Natural killer cell (primary cell): ENCODE results near the gene EFCAB7. TPM values are rescaled to one million over a fixed set of nuclear protein-coding genes. Genes with fewer than 3 reads are reported as not detected.

Source experiments
- ATAC-seq, 3 donors: fragments of 150-1000 bp in 2 of 3; fragments of 200-7000 bp in 1 of 3; cut with Tn5 transposase; 1 replicate in 1 of 3; 2 replicates in 2 of 3; pipeline ENCODE4 v1.10.0; 2021; ENCODE audit warnings: mild to moderate bottlenecking in 2 of 3, moderate library complexity in 2 of 3
- DNase-seq, 2 donors: peaks; one replicate each; pipeline versions ENCODE4 v3.0.0 to v3.0.0-alpha.2; 2013 to 2021; ENCODE audit warnings: mixed read lengths in 1 of 2
- H3K27ac ChIP-seq: one replicate; pipeline ENCODE4 v1.5.1; 2013; ENCODE audit warnings: mild to moderate bottlenecking, low read length
- H3K27me3 ChIP-seq: one replicate; pipeline ENCODE4 v1.6.1; 2013; ENCODE audit warnings: low read length; ENCODE audit not compliant: control insufficient read depth, insufficient read depth
- H3K36me3 ChIP-seq: one replicate; pipeline ENCODE4 v1.6.1; 2013; ENCODE audit warnings: low read length; ENCODE audit not compliant: control insufficient read depth, insufficient read depth
- H3K4me1 ChIP-seq: one replicate; pipeline ENCODE4 v1.6.1; 2013; ENCODE audit warnings: low read length; ENCODE audit not compliant: control insufficient read depth, insufficient read depth
- H3K4me3 ChIP-seq: one replicate; pipeline ENCODE4 v1.5.1; 2013; ENCODE audit warnings: low read length
- H3K9me3 ChIP-seq: one replicate; pipeline ENCODE4 v1.6.1; 2013; ENCODE audit warnings: low read length; ENCODE audit not compliant: control insufficient read depth, insufficient read depth
- H3K27ac Mint-ChIP-seq, 2 donors: one replicate each; pipeline ENCODE4 v1.8.0; 2022; ENCODE audit warnings: mild to moderate bottlenecking in 2 of 2, mixed read lengths in 2 of 2, moderate library complexity in 1 of 2
- H3K27me3 Mint-ChIP-seq, 2 donors: one replicate each; pipeline ENCODE4 v1.8.0; 2022; ENCODE audit warnings: low read depth in 2 of 2, mixed read lengths in 2 of 2
- H3K36me3 Mint-ChIP-seq: one replicate; pipeline ENCODE4 v1.8.0; 2022; ENCODE audit warnings: mixed read lengths
- H3K4me1 Mint-ChIP-seq, 2 donors: one replicate each; pipeline ENCODE4 v1.8.0; 2022; ENCODE audit warnings: mixed read lengths in 2 of 2
- H3K4me3 Mint-ChIP-seq: one replicate; pipeline ENCODE4 v1.8.0; 2022; ENCODE audit warnings: mild to moderate bottlenecking, moderate library complexity, mixed read lengths
- H3K9me3 Mint-ChIP-seq, 2 donors: one replicate each; pipeline ENCODE4 v1.8.0; 2022; ENCODE audit warnings: mixed read lengths in 2 of 2
- WGBS: methylation state at CpG from one replicate; pipeline ENCODE4 v1.1.7; 2013; ENCODE audit warnings: missing lambda C conversion rate; ENCODE audit not compliant: insufficient coverage; 5-methylcytosine and 5-hydroxymethylcytosine counted together
- intact Hi-C: fragments of 100-400 bp; cut with micrococcal nuclease; formaldehyde crosslinking; loops from one replicate; pipeline ENCODE4 v1.14.2; 2022
- total RNA-seq, 4 donors: library from RNA; stranded (reverse); fragments of 120-200 nt in 1 of 4; gene quantifications; one replicate each; pipeline versions ENCODE4 v1.2.3 to v1.2.4, GENCODE V29; 2013 to 2022
- TF ChIP-seq, protein P1 (sequence below): fragments of 200-600 bp; IDR thresholded peaks from one replicate; pipeline ENCODE4 v1.8.0; 2022; ENCODE audit warnings: antibody characterized with exemption

EFCAB7 gene
- total RNA-seq, 3 donors from 2014 or later (not counting 1 experiment from before 2014, with no cell fraction given), result 5.4 to 7.5 (median 6.0) TPM

DNA sequence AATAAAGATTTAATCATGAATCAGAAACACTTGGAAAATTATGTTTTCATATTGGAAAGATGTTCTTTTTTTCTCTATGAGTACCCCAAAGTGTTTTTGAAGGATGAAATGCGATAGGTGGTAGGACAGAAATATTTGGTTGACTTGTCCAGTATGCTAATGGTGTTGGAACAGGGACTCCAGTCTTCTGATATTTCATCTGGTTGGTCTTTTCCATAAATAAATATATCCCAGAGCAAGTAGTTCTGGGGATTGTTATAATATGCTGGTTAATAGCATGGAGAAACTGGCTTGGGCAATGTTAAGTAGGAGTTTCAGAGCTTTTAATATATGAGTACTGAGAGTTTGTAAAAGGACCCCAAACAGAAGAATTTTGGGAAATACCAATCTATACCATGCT is 78.6 kb downstream of the EFCAB7 start:
- H3K27me3 Mint-ChIP-seq, result no peaks in the 10 kb centered on the region
- H3K4me1 Mint-ChIP-seq, result peaks cover 23 to 33% of the 10 kb centered on the region in 2 donors
- whole genome bisulfite sequencing, result no CpG with 5 or more reads among the region's 1 CpG
- no peaks in the 10 kb centered on the region for H3K36me3 ChIP-seq
- H3K36me3 Mint-ChIP-seq, result no peaks in the 10 kb centered on the region
- no peak for DNase-seq
- H3K27ac Mint-ChIP-seq, result no peak overlapping the region
- no peaks in the 10 kb centered on the region for H3K4me1 ChIP-seq
- H3K4me3 Mint-ChIP-seq, result no peak overlapping the region
- ATAC-seq, result no peak
- H3K9me3 Mint-ChIP-seq, result no peaks in the 10 kb centered on the region
- no peak overlapping the region for H3K4me3 ChIP-seq
- intact Hi-C loops, result no loop called here
- no peaks in the 10 kb centered on the region for H3K9me3 ChIP-seq
- TF ChIP-seq, protein P1, sequence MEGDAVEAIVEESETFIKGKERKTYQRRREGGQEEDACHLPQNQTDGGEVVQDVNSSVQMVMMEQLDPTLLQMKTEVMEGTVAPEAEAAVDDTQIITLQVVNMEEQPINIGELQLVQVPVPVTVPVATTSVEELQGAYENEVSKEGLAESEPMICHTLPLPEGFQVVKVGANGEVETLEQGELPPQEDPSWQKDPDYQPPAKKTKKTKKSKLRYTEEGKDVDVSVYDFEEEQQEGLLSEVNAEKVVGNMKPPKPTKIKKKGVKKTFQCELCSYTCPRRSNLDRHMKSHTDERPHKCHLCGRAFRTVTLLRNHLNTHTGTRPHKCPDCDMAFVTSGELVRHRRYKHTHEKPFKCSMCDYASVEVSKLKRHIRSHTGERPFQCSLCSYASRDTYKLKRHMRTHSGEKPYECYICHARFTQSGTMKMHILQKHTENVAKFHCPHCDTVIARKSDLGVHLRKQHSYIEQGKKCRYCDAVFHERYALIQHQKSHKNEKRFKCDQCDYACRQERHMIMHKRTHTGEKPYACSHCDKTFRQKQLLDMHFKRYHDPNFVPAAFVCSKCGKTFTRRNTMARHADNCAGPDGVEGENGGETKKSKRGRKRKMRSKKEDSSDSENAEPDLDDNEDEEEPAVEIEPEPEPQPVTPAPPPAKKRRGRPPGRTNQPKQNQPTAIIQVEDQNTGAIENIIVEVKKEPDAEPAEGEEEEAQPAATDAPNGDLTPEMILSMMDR, result no peak
- H3K27me3 ChIP-seq, result no peaks in the 10 kb centered on the region
- no peak overlapping the region for H3K27ac ChIP-seq

DNA sequence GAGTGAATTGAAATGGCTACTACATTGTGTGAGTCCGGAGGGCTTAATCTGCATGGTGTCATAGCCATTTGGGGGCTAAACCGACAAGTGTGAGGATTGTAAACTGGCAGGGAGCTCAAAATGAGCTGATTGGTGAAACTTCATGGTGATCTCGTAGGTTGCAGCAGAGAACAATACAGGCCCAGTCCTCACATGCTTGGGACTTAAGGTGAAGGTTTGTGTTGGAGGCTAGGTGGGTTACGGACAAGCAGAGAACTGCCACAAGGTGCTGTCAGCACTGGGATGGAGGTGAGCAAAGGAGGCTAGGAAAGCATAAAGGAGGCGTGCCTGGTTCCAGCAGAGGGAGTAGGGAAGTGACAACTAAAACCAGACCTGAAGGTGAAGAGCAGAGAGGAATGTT is 79.3 kb downstream of the EFCAB7 start:
- no peaks in the 10 kb centered on the region for H3K9me3 ChIP-seq
- Mint-ChIP-seq H3K36me3 (no peaks in the 10 kb centered on the region), H3K4me1 (peaks cover 21 to 33% of the 10 kb centered on the region in 2 donors), H3K27ac (no peak overlapping the region), H3K4me3 (no peak overlapping the region), H3K27me3 (no peaks in the 10 kb centered on the region), H3K9me3 (no peaks in the 10 kb centered on the region)
- H3K36me3 ChIP-seq, result no peaks in the 10 kb centered on the region
- H3K27me3 ChIP-seq, result no peaks in the 10 kb centered on the region
- DNase-seq, result no peak
- intact Hi-C loops, result no loop called here
- ATAC-seq, result no peak
- H3K4me1 ChIP-seq, result no peaks in the 10 kb centered on the region
- WGBS, result 92% methylated on average over 5 of the region's 5 CpGs
- TF ChIP-seq, protein P1, result no peak
- H3K4me3 ChIP-seq, result no peak overlapping the region
- H3K27ac ChIP-seq, result no peak overlapping the region

DNA sequence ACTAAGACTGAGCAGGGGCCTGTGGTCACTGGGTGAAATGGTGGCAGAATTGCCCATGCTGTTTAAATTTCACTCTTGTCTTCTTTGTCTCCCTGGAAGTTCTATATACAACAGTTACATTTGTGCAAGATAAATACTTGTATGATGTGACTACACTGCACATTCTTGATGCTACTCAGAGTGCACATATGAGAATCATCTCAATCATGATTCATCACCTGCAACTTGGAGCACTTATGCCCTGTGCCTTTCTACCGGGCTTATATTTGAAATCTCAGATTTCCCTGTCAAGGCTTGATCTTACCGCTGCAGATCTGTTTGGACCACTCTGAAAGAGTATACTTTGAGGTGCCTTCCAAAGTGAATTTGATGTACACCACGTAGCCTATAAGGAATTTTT is 80.5 kb downstream of the EFCAB7 start:
- TF ChIP-seq, protein P1, result no peak
- no peak overlapping the region for H3K27ac Mint-ChIP-seq
- no peak overlapping the region for H3K4me3 ChIP-seq

DNA sequence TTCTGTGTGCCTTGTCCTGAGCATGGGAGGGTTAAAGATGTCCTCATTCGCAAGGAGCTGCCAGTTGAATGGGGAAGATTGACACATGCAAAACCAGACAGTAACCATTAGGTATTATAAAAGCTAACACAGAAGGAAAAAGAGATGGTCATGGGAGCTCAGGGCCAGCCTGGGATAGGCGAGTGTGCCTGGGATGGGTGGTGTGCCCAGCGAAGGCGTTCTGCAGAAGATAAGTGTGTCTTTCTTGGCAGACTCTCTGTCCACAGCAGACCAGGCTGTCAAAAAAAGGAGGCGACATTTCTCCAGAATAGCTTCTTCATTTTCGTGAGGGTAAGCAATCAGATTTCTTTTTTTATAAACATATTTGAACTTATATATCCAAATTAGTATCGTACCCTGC is 84.0 kb downstream of the EFCAB7 start:
- no peaks in the 10 kb centered on the region for H3K9me3 Mint-ChIP-seq
- no peak for DNase-seq

More for the DNA sequence above, 80.5 kb downstream of the EFCAB7 start:
- no peaks in the 10 kb centered on the region for H3K4me1 ChIP-seq
- WGBS, result 95% methylated on average over 3 of the region's 3 CpGs
- H3K27me3 ChIP-seq, result no peaks in the 10 kb centered on the region
- intact Hi-C loops, result no loop called here
- H3K9me3 Mint-ChIP-seq, result no peaks in the 10 kb centered on the region
- H3K4me1 Mint-ChIP-seq, result peaks cover 28 to 38% of the 10 kb centered on the region in 2 donors
- H3K36me3 Mint-ChIP-seq, result no peaks in the 10 kb centered on the region
- H3K27me3 Mint-ChIP-seq, result no peaks in the 10 kb centered on the region
- no peaks in the 10 kb centered on the region for H3K36me3 ChIP-seq
- H3K9me3 ChIP-seq, result no peaks in the 10 kb centered on the region
- no peak overlapping the region for H3K4me3 Mint-ChIP-seq
- no peak for ATAC-seq
- no peak for DNase-seq
- no peak overlapping the region for H3K27ac ChIP-seq

More for the DNA sequence above, 84.0 kb downstream of the EFCAB7 start:
- no peaks in the 10 kb centered on the region for H3K27me3 Mint-ChIP-seq
- TF ChIP-seq, protein P1, result no peak
- Histone ChIP-seq H3K9me3 (no peaks in the 10 kb centered on the region), H3K36me3 (no peaks in the 10 kb centered on the region), H3K27ac (no peak overlapping the region), H3K27me3 (no peaks in the 10 kb centered on the region), H3K4me3 (no peak overlapping the region), H3K4me1 (no peaks in the 10 kb centered on the region)
- H3K4me1 Mint-ChIP-seq, result peaks cover 31 to 41% of the 10 kb centered on the region in 2 donors
- ATAC-seq, result no peak
- WGBS, result 98% methylated on average over 6 of the region's 7 CpGs
- intact Hi-C loops, result no loop called here
- H3K36me3 Mint-ChIP-seq, result no peaks in the 10 kb centered on the region
- H3K27ac Mint-ChIP-seq, result no peak overlapping the region
- H3K4me3 Mint-ChIP-seq, result no peak overlapping the region
